GM21447 (cell line): Measurements from ENCODE around the gene SP7.
"Not testable (repeated sequence)": the region's sequence is repeated elsewhere in the genome, so short reads cannot be mapped to it uniquely, and the experiment has no call there.

ENCODE experiments used
- ATAC-seq: cut with Tn5 transposase; IDR thresholded peaks from one replicate; pipeline ENCODE4 v1.9.1; 2021; ENCODE audit not compliant: unreplicated experiment

The SP7 gene

GRCh38 chr12:53347905-53348304 lies 11.8 kb upstream of the SP7 start:
- ATAC-seq, result no peak

- no peak for ATAC-seq
These were observed 10.3 kb upstream of the SP7 start for GRCh38 chr12:53346491-53346890.

GRCh38 chr12:53345486-53346188 lies 9.5 kb upstream of the SP7 start:
- no peak for ATAC-seq

GRCh38 chr12:53344824-53345485 lies 8.8 kb upstream of the SP7 start:
- ATAC-seq, result peak; percentile 86

- no peak for ATAC-seq
These were observed 8.3 kb upstream of the SP7 start for GRCh38 chr12:53344487-53344823.

- no peak for ATAC-seq
These were observed 7.8 kb upstream of the SP7 start for GRCh38 chr12:53343969-53344368.

GRCh38 chr12:53343449-53343848 lies 7.3 kb upstream of the SP7 start:
- no peak for ATAC-seq

GRCh38 chr12:53340398-53340797 lies 4.2 kb upstream of the SP7 start:
- no peak for ATAC-seq

GRCh38 chr12:53338916-53339315 lies 2.8 kb upstream of the SP7 start:
- no peak for ATAC-seq

GRCh38 chr12:53338017-53338416 lies 1.9 kb upstream of the SP7 start:
- no peak for ATAC-seq

- ATAC-seq, result no peak
These were observed 1.3 kb downstream of the SP7 start for GRCh38 chr12:53334822-53335221.

- no peak for ATAC-seq
These were observed 2.3 kb downstream of the SP7 start for GRCh38 chr12:53333845-53334244.

- no peak for ATAC-seq
These were observed 2.9 kb downstream of the SP7 start for GRCh38 chr12:53333289-53333688.

GRCh38 chr12:53332744-53333143 lies 3.4 kb downstream of the SP7 start:
- no peak for ATAC-seq

- ATAC-seq, result not testable (repeated sequence)
These were observed 3.8 kb downstream of the SP7 start for GRCh38 chr12:53332339-53332738.

- no peak for ATAC-seq
These were observed 5.5 kb downstream of the SP7 start for GRCh38 chr12:53330671-53331070.

GRCh38 chr12:53328043-53328435 lies 8.1 kb downstream of the SP7 start:
- no peak for ATAC-seq

- ATAC-seq, result no peak
These were observed 8.6 kb downstream of the SP7 start for GRCh38 chr12:53327435-53328042.

GRCh38 chr12:53326460-53327185 lies 9.5 kb downstream of the SP7 start:
- ATAC-seq, result no peak

GRCh38 chr12:53325511-53326061 lies 10.6 kb downstream of the SP7 start:
- no peak for ATAC-seq

GRCh38 chr12:53324779-53325510 lies 11.2 kb downstream of the SP7 start:
- ATAC-seq, result peak; percentile 45
